Kidney (tissue), 14 donors: ENCODE measurements around the gene DPP6. TPM values are rescaled to one million over a fixed set of nuclear protein-coding genes. Genes with fewer than 3 reads are reported as not detected.

Experiments
- DNase-seq, 5 donors: peaks; one replicate each; pipeline ENCODE4 v3.0.0-alpha.2; 2013 to 2020
- FAIRE-seq: peaks from 2 replicates; lab custom pipeline; 2012; peaks lifted over from hg19 to GRCh38; lab: Jason Lieb, UNC
- H3K27ac ChIP-seq, 2 donors: one replicate each; pipeline ENCODE4 v1.7.0; 2013; ENCODE audit warnings: low read depth in 2 of 2, low read length in 2 of 2, inconsistent platforms in 1 of 2
- H3K27me3 ChIP-seq: one replicate; pipeline ENCODE4 v1.7.1; 2013; ENCODE audit warnings: low read length, inconsistent platforms; ENCODE audit not compliant: control insufficient read depth, insufficient read depth
- H3K36me3 ChIP-seq, 3 donors: one replicate each; pipeline versions ENCODE4 v1.7.0 to v1.7.1; 2013; ENCODE audit warnings: low read length in 3 of 3, control low read depth in 1 of 3, inconsistent platforms in 1 of 3; ENCODE audit not compliant: insufficient read depth in 3 of 3, control insufficient read depth in 2 of 3
- H3K4me1 ChIP-seq, 3 donors: one replicate each; pipeline versions ENCODE4 v1.7.0 to v1.7.1; 2013; ENCODE audit warnings: low read length in 3 of 3, inconsistent platforms in 1 of 3, low read depth in 1 of 3; ENCODE audit not compliant: control insufficient read depth in 2 of 3, insufficient read depth in 2 of 3
- H3K4me3 ChIP-seq, 3 donors: one replicate each; pipeline versions ENCODE4 v1.7.0 to v1.8.1; 2013; ENCODE audit warnings: low read length in 3 of 3, control low read depth in 1 of 3, inconsistent platforms in 1 of 3
- H3K9ac ChIP-seq, 3 donors: one replicate each; pipeline versions ENCODE4 v1.7.0 to v1.7.1; 2013; ENCODE audit warnings: low read length in 3 of 3, control low read depth in 1 of 3, inconsistent platforms in 1 of 3
- H3K9me3 ChIP-seq, 3 donors: one replicate each; pipeline versions ENCODE4 v1.7.0 to v1.7.1; 2013; ENCODE audit warnings: low read length in 3 of 3, control low read depth in 1 of 3, inconsistent platforms in 1 of 3; ENCODE audit not compliant: control insufficient read depth in 2 of 3, insufficient read depth in 1 of 3
- CTCF ChIP-seq: IDR thresholded peaks from 3 replicates; pipeline ENCODE4 v1.5.1; 2012; ENCODE audit warnings: mild to moderate bottlenecking, moderate library complexity, borderline replicate concordance; ENCODE audit not compliant: insufficient read depth; ENCODE audit errors: extremely low read depth
- intact Hi-C: fragments of 100-400 bp; cut with DNase I; formaldehyde crosslinking; loops from one replicate; pipeline ENCODE4 v1.11.1; 2022
- polyA plus RNA-seq: library from polyadenylated mRNA; stranded (reverse); fragments of 350-450 nt; fragmentation: Illumina TruSeq; extraction: RNeasy Lipid Tissue Mini Kit (QIAGEN cat#74804); gene quantifications from one replicate; pipeline ENCODE4 v1.2.3, GENCODE V29; 2014; ENCODE audit warnings: low read depth, low replicate concordance; ENCODE audit not compliant: insufficient read depth
- total RNA-seq: library from RNA; stranded (reverse); fragmentation: NEBNext Ultra II Directional; extraction: Animal tissue kit (Norgen Biotek cat#: 25700); gene quantifications from one replicate; pipeline ENCODE4 v1.2.1, GENCODE V29; 2021
- donor health status: control.
- donor health status: control.
- donor health status: control.
- donor health status: control.
- donor health status: control.
- donor health status: DM: yes; HTN: yes; CAD: no.
- donor health status: Normal renal cell carcinoma (clear cell type).

The DPP6 gene
- total and polyA plus RNA-seq, 2 donors from 2014 or later: 1.8 to 6.9 TPM

- Histone ChIP-seq H3K36me3 (no peaks in the 10 kb centered on the region), H3K9ac (no peak overlapping the region), H3K27me3 (no peaks in the 10 kb centered on the region), H3K4me3 (no peak overlapping the region), H3K4me1 (no peaks in the 10 kb centered on the region), H3K9me3 (peaks cover 0 to 7% (median 0%) of the 10 kb centered on the region in 3 donors), H3K27ac (no peak overlapping the region)
- FAIRE-seq (no peak), DNase-seq (no peak)
- no peak for TF ChIP-seq CTCF
- intact Hi-C loops: no loop called here
Observed at GRCh38 chr7:154726368-154726767, 674.2 kb downstream of the DPP6 start.

- Histone ChIP-seq H3K4me3 (no peak overlapping the region), H3K9me3 (peaks cover 0 to 7% (median 0%) of the 10 kb centered on the region in 3 donors), H3K9ac (no peak overlapping the region), H3K36me3 (no peaks in the 10 kb centered on the region), H3K4me1 (no peaks in the 10 kb centered on the region), H3K27ac (no peak overlapping the region), H3K27me3 (no peaks in the 10 kb centered on the region)
- intact Hi-C loops: no loop called here
- FAIRE-seq (no peak), DNase-seq (peak in 2 of 5 donors; percentile 24 to 29)
- no peak for TF ChIP-seq CTCF
Observed at GRCh38 chr7:154729056-154729455, 676.9 kb downstream of the DPP6 start.

GRCh38 chr7:154735766-154736165, 683.6 kb downstream of the DPP6 start:
- no peak for DNase-seq
- Histone ChIP-seq H3K4me3 (no peak overlapping the region), H3K9me3 (no peaks in the 10 kb centered on the region), H3K36me3 (no peaks in the 10 kb centered on the region), H3K9ac (no peak overlapping the region), H3K4me1 (no peaks in the 10 kb centered on the region), H3K27me3 (no peaks in the 10 kb centered on the region), H3K27ac (no peak overlapping the region)
- TF ChIP-seq CTCF: no peak
- FAIRE-seq: no peak
- intact Hi-C loops: no loop called here

- FAIRE-seq (no peak), DNase-seq (no peak)
- intact Hi-C loops: no loop called here
- Histone ChIP-seq H3K9ac (no peak overlapping the region), H3K27ac (no peak overlapping the region), H3K9me3 (no peaks in the 10 kb centered on the region), H3K36me3 (no peaks in the 10 kb centered on the region), H3K27me3 (no peaks in the 10 kb centered on the region), H3K4me3 (no peak overlapping the region), H3K4me1 (no peaks in the 10 kb centered on the region)
- TF ChIP-seq CTCF: no peak
Observed at GRCh38 chr7:154736389-154736788, 684.2 kb downstream of the DPP6 start.
